GM12865 (cell line): ENCODE results near the gene NOC2L.

ENCODE experiments used
- DNase-seq: peaks from one replicate; pipeline ENCODE4 v3.0.0; 2010; ENCODE audit warnings: low read depth
- H3K4me3 ChIP-seq: 2 replicates; pipeline ENCODE4 v1.5.1; 2011; ENCODE audit warnings: mild to moderate bottlenecking, low read depth, low read length, control low read depth
- TF ChIP-seq, protein P1 (sequence below): IDR thresholded peaks from 2 replicates; pipeline ENCODE4 v1.5.1; 2011; ENCODE audit warnings: low read length, control low read depth, low read depth, inconsistent platforms; ENCODE audit not compliant: insufficient read depth; ENCODE audit errors: missing control alignments

NOC2L gene

DNA sequence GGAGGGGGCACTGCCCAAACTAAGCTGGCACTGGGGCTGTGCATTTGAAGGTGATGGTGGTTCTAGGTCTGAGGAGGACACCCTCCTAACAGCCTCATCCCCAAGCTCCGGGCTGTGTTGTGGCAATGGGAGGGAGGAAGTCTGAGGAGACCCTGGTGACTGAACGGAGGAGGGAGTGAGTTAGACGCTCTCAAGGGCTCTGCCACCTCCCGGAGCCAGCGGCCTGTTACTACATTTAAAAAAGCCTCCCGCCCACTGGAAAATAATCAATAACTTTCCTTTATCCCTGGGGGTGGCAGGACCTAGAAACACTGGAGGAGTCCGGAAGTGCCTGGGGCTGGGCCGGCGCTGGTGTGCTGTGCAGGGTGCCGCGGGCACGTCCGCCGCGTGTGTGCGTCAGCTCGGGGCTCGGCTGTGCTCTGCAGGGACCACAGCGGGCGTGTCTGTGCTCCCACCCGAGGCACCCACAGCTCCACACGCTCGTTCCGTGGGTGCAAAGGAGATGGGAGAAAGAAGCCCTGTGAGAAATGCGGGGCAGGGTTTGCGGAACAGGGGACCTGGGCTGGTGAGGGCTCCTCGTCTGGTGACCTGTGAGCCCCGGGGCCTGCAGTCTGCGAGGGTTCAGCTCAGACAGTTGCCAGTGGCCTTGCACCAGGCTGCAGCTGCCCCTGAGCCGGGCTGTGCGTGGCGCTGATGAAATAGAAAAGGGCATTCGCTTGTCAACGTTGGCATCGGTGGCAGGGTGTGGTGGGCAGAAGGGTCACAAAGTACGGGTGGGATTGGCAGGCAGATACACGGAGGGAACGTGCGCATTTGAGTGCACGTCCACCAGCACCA, 30.0 kb downstream of the NOC2L start:
- TF ChIP-seq, protein P1, sequence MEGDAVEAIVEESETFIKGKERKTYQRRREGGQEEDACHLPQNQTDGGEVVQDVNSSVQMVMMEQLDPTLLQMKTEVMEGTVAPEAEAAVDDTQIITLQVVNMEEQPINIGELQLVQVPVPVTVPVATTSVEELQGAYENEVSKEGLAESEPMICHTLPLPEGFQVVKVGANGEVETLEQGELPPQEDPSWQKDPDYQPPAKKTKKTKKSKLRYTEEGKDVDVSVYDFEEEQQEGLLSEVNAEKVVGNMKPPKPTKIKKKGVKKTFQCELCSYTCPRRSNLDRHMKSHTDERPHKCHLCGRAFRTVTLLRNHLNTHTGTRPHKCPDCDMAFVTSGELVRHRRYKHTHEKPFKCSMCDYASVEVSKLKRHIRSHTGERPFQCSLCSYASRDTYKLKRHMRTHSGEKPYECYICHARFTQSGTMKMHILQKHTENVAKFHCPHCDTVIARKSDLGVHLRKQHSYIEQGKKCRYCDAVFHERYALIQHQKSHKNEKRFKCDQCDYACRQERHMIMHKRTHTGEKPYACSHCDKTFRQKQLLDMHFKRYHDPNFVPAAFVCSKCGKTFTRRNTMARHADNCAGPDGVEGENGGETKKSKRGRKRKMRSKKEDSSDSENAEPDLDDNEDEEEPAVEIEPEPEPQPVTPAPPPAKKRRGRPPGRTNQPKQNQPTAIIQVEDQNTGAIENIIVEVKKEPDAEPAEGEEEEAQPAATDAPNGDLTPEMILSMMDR: no peak
- no peak for DNase-seq
- H3K4me3 ChIP-seq: no peak overlapping the region

DNA sequence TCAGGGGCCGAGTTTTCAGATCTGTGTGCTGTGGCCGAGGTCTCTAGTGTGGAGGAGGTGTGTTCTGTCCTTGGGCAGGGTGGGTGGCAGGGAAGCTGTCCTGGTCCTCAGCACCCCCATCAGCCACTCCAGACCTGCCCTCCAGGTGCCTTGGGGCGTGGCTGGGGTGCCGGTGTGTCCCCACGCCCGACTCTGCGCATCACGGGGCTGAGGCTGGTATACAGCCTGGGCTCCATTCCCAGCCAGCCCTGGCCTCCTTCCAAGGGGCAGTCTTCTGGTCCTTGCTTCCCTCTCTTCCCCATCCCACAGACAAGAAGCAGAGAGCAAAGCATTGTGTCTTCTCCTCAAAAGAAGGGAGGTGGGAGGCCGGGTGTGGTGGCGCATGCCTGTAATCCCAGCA, 31.3 kb downstream of the NOC2L start:
- no peak for DNase-seq
- TF ChIP-seq, protein P1: no peak
- H3K4me3 ChIP-seq: no peak overlapping the region

DNA sequence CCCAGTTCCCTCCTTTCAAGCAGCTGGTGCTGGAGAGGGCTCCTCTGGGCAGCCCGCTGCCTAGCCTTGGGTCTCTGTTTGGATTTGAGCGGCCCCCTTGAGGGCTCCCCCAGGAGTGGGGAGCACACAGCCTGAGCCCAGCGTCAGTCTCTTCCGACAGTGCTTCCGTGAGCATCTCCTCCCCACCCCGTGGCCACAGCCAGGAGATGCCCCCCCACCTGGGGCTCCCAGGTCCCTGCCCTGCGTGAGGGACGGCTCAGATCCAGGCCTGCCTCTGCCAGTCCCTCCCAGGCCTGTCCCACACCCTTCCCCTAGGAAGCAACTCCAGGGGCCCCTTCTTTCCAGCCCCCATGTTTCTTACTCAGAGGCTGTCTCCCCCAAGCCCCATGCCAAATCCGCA, 31.8 kb downstream of the NOC2L start:
- H3K4me3 ChIP-seq: no peak overlapping the region
- no peak for DNase-seq

DNA sequence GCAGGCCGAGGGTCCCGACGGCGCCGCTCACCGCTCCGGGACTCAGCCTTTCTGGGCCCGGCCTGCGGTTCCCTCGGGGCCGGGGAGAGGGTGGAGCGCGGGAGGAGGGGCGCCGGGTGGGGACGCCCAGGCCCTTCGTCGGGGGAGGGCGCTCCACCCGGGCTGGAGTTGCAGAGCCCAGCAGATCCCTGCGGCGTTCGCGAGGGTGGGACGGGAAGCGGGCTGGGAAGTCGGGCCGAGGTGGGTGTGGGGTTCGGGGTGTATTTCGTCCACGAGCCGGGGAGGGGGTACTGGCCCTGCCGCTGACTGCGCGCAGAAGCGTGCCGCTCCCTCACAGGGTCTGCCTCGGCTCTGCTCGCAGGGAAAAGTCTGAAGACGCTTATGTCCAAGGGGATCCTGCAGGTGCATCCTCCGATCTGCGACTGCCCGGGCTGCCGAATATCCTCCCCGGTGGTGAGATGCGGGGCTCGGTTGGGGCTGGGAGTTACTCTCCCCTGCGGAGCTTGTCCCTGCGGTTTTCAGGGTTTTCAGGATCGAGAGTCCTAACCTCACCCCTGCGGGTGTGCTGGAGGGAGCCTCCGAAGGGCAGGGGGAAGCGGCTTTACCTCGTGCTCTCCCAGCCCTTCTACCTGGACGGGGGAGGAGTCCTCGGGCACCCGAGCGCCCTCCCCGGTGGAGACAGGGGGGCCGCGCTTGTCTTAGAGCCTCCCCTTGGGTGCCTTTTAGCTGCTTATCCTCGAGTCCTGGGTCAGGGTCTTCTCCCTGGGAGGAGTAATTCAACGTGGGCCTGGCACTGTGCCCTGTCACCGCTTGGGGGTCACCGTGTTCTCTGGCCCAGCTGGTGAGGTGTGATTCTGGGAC, 33.3 kb downstream of the NOC2L start:
- DNase-seq: no peak
- H3K4me3 ChIP-seq: no peak overlapping the region

More for the DNA sequence above, 31.8 kb downstream of the NOC2L start:
- TF ChIP-seq, protein P1: no peak

DNA sequence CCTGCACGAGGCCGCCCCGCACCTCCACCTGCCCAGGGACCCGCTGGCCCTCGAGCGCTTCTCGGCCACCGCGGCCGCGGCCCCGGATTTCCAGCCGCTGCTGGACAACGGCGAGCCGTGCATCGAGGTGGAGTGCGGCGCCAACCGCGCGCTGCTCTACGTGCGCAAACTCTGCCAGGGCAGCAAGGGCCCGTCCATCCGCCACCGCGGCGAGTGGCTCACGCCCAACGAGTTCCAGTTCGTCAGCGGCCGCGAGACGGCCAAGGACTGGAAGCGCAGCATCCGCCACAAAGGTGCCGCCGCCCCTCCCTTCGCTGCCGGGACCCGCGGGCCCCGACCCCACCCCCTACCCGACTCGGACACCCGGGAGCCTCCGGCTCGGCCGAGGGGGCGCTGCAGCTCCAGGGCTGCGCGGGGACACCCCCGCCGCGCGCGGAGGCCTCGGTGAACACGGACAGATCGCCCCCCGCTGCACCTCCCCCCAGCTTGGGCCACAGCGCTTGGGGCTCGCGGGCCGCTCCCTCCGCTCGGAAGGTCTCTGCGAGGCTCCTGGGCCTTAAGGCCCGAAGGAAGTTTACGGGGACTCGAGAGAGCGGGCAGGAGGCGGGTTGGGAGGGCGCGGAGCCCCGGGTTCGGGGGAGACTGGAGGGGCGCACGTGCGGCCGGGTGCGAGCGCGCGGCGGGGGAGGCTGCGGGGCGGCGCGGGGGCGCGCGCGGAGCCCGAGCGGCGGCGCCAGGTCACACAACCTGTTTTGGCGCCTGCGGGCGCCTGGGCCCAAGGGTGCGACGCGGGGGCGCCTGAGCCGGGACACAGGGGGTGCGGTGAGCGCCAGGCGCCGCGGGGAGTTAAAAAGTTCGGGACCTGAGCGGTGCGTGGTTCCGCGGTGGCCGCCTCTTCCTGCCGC, 34.1 kb downstream of the NOC2L start:
- DNase-seq: no peak
- H3K4me3 ChIP-seq: no peak overlapping the region
- TF ChIP-seq, protein P1: no peak

More for the DNA sequence above, 33.3 kb downstream of the NOC2L start:
- TF ChIP-seq, protein P1: no peak

DNA sequence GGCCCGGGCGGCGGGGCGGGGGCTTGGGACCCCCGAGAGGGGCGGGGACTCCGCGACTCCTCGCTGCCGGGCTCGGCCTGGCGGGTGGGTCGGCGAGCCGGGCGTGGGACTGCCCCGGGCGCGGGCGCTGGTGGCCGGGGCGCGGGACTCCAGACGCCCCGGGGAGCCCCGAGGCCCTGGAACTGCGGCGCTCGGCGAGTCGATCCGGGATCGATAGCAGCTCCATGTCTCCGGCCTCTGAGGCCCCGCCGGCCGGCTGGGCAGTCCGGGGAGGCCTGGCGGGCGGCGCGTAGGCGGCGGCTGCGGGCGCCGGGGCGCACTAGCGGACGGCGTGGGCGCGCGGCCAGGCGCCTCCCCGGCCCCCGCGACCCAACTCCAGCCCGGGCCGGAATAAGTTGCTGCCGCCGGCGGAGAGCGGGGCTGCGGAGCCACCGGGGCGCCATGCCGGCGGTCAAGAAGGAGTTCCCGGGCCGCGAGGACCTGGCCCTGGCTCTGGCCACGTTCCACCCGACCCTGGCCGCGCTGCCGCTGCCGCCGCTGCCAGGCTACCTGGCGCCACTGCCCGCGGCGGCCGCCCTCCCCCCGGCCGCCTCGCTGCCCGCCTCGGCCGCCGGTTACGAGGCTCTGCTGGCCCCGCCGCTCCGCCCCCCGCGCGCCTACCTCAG, 34.9 kb downstream of the NOC2L start:
- no peak for DNase-seq
- H3K4me3 ChIP-seq: no peak overlapping the region
- TF ChIP-seq, protein P1: no peak
